Esophagus mucosa (tissue), 1 donor: ENCODE results near the gene UBAC2. TPM values are rescaled to one million over a fixed set of nuclear protein-coding genes. Genes with fewer than 3 reads are reported as not detected.

Source experiments
- ATAC-seq: fragments of 200-7000 bp; cut with Tn5 transposase; one replicate; pipeline ENCODE4 v1.9.1; 2020
- total RNA-seq: library from RNA; stranded (reverse); gene quantifications from one replicate; pipeline ENCODE4 v1.2.4, GENCODE V29; 2023
- donor health status: DM: yes; HTN: yes; CAD: no.

Gene UBAC2
- total RNA-seq, 1 donor from 2014 or later: 59.4 TPM

- no peak for ATAC-seq
Observed at GRCh38 chr13:99419591-99420243, 219.1 kb downstream of the UBAC2 start.

GRCh38 chr13:99421271-99421670, 220.6 kb downstream of the UBAC2 start:
- ATAC-seq: no peak

- ATAC-seq: no peak
Observed at GRCh38 chr13:99421758-99422585, 221.3 kb downstream of the UBAC2 start.

DNA sequence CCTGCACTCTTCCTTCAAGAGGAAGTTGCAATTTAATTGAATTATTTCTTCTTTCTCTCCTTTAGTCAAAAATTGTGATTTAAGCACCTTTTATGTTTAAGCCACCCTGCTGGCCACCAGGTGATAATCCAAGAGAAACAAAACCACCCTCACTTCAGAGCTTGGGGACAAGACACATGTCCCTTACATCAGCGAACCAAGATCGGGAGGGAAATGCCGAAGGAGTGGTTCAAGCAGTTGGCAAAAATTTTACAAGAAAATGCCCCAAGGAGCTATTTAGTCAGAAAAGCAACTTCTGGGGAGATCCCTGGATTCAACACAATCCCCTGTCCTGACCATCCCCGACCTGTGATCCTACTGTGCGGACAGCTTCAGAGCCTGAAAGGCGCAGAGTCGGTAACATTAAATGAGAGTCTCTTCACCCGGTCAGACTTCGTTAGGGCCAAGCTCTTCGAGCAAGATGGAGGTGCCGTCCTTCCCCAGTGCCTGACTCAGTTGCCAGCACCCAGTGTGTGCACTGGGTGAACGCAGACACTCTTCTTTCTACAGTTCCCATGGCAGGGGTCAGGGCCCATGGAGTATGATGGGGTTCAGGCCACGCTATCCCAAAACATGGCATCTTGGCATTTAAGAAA, 222.0 kb downstream of the UBAC2 start:
- no peak for ATAC-seq

DNA sequence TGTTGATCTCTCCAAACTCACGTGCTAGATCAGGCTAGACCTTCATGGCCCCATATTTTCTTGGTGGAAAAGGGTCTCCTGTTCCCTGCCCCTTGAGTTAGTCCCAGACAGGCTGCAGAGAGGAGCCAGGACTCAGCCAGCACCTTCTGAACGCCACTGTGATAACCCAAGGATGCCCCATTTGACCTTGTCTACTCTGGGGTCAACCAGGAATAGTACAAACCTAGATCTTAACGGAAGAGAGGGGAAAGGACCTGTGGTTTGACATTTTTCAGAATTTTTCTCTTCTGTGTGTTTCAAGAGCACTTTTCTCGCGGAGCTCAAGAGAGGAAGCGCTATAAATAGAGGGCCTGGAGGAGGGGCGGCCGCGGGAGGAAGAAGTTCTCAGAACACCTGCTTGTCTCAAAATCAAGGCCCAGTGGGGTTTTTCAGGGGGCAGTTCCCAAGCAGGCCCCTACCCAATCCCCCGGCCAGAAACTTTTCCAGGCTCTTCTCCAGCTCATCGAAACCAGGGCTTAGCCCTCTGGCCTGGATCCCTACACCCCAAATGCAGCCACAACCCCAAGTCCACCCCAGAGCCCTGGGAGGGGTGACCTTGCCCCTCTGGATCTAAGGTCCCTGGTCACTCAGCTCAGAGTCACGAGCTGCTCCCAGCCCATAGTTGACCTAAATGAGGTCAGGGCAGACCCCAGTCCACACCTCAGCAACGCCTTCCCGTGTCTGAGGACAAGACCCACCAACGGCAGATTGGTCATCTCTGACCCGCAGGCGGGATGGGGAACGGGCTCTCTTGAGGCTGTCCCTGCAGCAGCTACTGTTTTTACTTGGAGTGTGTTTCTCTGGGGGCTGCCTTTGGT, 225.1 kb downstream of the UBAC2 start:
- peak; percentile 30 for ATAC-seq

- no peak for ATAC-seq
Observed at GRCh38 chr13:99426426-99426825, 225.8 kb downstream of the UBAC2 start.

DNA sequence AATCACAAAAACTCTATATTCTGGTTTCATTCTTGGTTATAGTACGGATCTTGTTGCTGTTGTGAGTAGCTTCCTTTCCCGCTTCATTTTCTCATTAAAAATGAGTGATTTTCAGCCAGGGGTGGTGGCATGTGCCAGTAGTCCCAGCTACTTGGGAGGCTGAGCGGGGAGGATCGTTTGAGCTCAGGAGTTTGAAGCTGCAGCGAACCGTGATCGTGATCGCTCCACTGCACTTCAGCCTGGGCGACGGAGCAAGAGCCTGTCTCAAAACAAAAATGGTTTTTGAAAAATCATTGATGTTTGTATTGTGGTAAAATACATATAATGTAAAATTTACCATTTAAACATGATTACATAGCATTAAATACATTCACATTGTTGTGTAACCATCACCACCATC, 229.0 kb downstream of the UBAC2 start:
- ATAC-seq: no peak

DNA sequence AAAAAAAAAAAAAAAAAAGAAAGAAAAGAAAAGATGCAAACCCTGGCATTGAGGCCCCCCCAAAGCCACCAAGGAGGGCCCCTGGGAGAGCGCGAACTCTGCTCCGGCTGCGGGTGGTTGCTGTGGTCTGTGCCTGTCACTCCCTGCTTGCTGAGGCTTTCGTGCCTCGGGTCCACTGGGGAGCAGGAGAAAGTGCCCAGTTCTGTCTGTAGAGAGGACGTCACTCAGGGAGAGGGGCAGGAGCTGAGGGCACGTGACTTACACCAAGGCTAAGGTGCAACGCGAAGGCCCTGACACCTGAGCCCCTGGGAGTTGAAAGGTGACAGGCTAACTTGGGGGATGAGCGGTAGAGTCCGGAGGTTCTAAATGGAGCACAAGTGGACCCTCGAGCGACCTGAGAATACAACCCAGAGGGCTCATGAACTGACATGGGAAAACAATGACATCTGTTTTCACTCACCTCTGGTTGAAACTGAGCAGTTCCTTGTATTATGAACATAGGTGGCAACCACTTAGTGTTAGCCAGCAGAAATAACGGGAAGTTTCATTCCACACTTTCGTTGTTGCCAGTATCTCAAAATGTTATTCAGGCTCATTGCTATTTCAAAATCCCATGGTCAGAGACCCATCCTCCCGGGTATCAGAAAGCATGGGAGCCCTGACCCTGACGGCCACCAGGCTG, 231.4 kb downstream of the UBAC2 start:
- no peak for ATAC-seq

GRCh38 chr13:99432609-99433542, 232.2 kb downstream of the UBAC2 start:
- ATAC-seq: peak; percentile 58

GRCh38 chr13:99433543-99434075, 233.0 kb downstream of the UBAC2 start:
- ATAC-seq: no peak

DNA sequence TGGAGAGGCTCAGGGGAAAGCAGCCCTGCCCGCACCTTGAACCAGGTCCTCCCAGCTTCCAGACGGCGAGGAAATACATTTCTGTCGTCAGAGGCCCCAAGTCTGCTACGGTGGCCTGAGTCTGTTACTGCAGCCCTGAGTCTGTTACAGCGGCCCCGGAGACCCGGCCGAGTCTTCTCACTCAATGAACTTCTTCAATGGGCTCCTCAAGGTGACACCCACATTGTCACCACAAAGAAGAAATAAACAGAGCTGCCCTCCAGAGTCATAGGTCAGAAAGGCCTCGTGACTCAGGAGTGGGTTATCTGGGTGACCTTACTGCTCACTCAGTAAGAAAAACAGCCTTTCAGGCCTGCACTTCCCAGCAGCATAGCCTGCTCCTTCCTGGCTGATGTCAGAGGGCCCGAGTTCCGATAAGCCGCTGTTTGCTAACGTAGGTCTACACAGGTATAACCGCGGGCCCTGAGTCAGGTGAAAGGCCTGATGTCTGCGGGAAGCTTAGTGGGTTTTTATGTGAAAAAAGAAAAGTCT, 233.7 kb downstream of the UBAC2 start:
- no peak for ATAC-seq

DNA sequence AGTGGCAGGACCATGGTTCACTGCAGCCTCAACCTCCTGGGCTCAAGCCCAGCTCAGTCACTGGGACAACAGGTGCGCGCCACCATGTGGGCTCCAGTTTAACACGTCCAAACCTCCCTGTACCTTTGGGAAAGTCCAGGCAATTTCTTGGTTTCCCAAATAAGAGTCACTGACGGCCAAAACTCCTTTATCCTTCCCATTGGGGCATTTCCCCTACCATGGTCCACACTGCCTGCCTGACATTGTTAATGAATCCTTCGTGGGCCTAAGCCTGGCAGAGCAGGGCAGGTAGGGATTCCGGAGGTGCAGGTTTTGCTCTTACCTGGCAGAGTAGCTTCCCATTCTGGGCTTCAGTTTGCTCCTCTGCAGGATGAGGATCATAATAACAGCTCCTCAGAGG, 234.5 kb downstream of the UBAC2 start:
- no peak for ATAC-seq

DNA sequence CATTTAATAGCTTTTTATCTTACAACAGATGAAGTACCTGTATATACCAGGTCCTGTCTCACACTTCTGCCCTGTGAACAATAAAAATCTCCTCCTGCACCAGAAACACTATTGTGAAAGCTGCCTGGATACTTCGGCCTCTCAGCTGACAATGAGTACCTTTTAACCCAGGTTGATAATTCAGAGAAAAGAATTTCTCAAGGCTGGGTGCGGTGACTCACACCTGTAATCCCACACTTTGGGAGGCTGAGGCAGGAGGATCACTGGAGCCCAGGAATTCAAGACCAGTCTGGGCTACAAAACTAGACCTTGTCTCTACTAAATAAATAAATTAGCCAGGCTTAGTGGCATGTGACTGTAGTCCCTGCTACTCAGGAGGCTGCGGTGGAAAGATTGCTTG, 235.3 kb downstream of the UBAC2 start:
- no peak for ATAC-seq

Other genes with a start within 250 kb of the UBAC2 start
- 97.3 TPM for gene DOCK9, start 222.8 kb upstream of the UBAC2 start, total RNA-seq
- not detected for gene GPR18, start 57.5 kb downstream of the UBAC2 start, total RNA-seq
- 0.76 TPM for gene GPR183, start 106.5 kb downstream of the UBAC2 start, total RNA-seq